Colonic mucosa (tissue), 4 donors: ENCODE results near the gene ZNF836. TPM values are rescaled to one million over a fixed set of nuclear protein-coding genes. Genes with fewer than 3 reads are reported as not detected.

ENCODE experiments used
- DNase-seq: peaks from one replicate; pipeline ENCODE4 v3.0.0-alpha.2; 2020
- H3K27ac ChIP-seq: fragments of 200-600 bp; one replicate; pipeline ENCODE4 v1.8.0; 2021
- H3K27me3 ChIP-seq: fragments of 200-600 bp; one replicate; pipeline ENCODE4 v1.8.0; 2021
- H3K36me3 ChIP-seq: fragments of 200-600 bp; one replicate; pipeline ENCODE4 v1.8.0; 2021
- H3K4me1 ChIP-seq: fragments of 200-600 bp; one replicate; pipeline ENCODE4 v1.8.0; 2021; ENCODE audit warnings: mild to moderate bottlenecking
- H3K4me3 ChIP-seq: fragments of 200-600 bp; one replicate; pipeline ENCODE4 v1.8.0; 2021
- H3K9ac ChIP-seq, 2 donors: one replicate each; pipeline ENCODE4 v1.7.0; 2013; ENCODE audit warnings: control low read depth in 2 of 2, low read depth in 2 of 2, low read length in 2 of 2
- H3K9me3 ChIP-seq: fragments of 200-600 bp; one replicate; pipeline ENCODE4 v1.8.0; 2021
- CTCF ChIP-seq: fragments of 200-600 bp; IDR thresholded peaks from one replicate; pipeline ENCODE4 v1.8.0; 2022; ENCODE audit warnings: antibody characterized with exemption, mild to moderate bottlenecking
- intact Hi-C: fragments of 100-400 bp; cut with DNase I; formaldehyde crosslinking; loops from one replicate; pipeline ENCODE4 v1.14.1; 2022
- total RNA-seq, 2 donors: library from RNA; stranded (reverse); fragmentation: NEBNext Ultra II Directional in 1 of 2; extraction: Animal tissue kit (Norgen Biotek cat#: 25700) in 1 of 2; gene quantifications; one replicate each; pipeline ENCODE4 v1.2.1, GENCODE V29; 2021
- donor health status: healthy.
- donor health status: DM: no; HTN: no; CAD: no.
- donor health status: DM: no; HTN: no; CAD: no.

ZNF836 gene
- 10 to 100 TPM; 10.2 to 10.6 TPM for total RNA-seq

DNA sequence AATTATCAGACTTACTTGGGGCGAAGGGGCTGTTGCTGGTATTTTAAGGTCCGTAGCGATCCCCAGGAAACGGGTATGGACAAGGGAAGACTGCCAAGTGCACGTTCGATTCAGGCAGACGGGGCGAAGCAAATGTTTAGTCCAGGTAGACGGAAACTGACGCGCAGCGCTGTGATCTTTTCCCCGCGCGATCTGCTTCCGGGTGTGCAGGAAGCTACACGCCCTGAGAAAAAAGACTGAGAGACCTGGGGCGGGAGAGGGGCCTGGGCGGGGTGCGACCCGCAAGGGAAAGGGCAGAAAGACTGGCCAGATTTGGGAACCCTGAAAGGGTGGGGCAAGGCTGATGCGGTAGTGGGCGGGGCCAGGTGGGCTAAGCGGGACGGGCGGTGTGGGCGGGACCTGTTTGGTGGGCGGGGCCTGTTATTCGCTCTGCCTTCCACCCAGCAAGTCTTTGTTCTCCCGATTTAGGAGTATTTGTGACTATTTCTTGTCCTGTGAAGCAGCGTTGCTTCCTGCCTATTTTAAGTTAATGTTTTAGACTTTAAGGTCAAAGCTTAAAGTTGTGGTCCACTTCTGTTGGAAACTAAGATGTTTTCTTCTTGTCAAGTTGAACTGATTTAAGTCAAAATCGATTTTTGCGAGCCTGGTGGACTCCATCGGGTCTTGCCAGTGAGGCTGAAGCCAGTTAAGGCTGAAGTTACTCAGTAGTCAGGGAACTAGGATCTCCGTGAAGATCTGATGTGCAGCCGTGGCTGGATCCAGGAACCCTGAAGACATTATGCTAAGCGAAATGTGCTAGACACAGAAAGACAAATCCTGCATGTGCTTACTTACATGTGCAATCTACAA lies at the start of gene ZNF836:
Gene ZNF836 (minus strand): TSS at position 301 of the 849 bp plus-strand sequence. CDS start 3,549 bp downstream, outside the sequence.
- peak; percentile 96 for DNase-seq
- no peaks in the 10 kb centered on the region for H3K4me1 ChIP-seq
- H3K36me3 ChIP-seq, result no peaks in the 10 kb centered on the region
- no peaks in the 10 kb centered on the region for H3K9me3 ChIP-seq
- H3K27me3 ChIP-seq, result no peaks in the 10 kb centered on the region
- intact Hi-C loops, result no loop called here
- H3K27ac ChIP-seq, result peak within 1 kb of the TSS; percentile 32
- peak within 1 kb of the TSS; percentile 75 for H3K4me3 ChIP-seq
- no peak for TF ChIP-seq CTCF
- peak within 1 kb of the TSS; percentile 95 to 98 for H3K9ac ChIP-seq

DNA sequence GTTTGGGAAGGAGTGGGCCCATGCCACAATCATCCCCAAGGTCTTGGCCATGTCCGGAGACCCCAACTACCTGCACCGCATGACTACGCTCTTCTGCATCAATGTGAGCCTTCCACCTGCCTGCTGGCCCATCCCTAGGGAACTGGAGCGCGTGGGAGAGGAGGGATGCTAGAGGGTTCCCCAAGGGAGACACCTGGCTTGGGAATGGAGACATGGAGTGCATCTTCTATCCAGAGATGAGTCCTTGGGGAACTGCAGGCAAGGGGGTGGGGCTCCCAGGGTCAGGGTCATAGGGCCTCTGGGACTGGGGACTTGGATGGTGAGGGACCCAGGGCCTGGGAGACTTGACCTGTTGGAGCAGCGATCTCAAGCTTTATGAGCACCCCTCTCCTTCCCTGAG lies 49.6 kb upstream of the ZNF836 start:
- no peak overlapping the region for H3K4me3 ChIP-seq
- intact Hi-C loops, result no loop called here
- H3K9me3 ChIP-seq, result no peaks in the 10 kb centered on the region
- no peaks in the 10 kb centered on the region for H3K27me3 ChIP-seq
- peaks cover 48% of the 10 kb centered on the region for H3K36me3 ChIP-seq
- no peak for TF ChIP-seq CTCF
- H3K27ac ChIP-seq, result no peak overlapping the region
- DNase-seq, result no peak
- H3K9ac ChIP-seq, result no peak overlapping the region
- H3K4me1 ChIP-seq, result no peaks in the 10 kb centered on the region

GRCh38 chr19:52219611-52220010 lies 48.2 kb upstream of the ZNF836 start:
- intact Hi-C loops, result no loop called here
- H3K27me3 ChIP-seq, result no peaks in the 10 kb centered on the region
- no peaks in the 10 kb centered on the region for H3K9me3 ChIP-seq
- H3K27ac ChIP-seq, result no peak overlapping the region
- TF ChIP-seq CTCF, result no peak
- H3K4me1 ChIP-seq, result no peaks in the 10 kb centered on the region
- no peak overlapping the region for H3K9ac ChIP-seq
- no peak overlapping the region for H3K4me3 ChIP-seq
- peaks cover 36% of the 10 kb centered on the region for H3K36me3 ChIP-seq
- DNase-seq, result no peak

GRCh38 chr19:52217576-52217975 lies 46.2 kb upstream of the ZNF836 start:
- TF ChIP-seq CTCF, result no peak
- H3K36me3 ChIP-seq, result peaks cover 53% of the 10 kb centered on the region

DNA sequence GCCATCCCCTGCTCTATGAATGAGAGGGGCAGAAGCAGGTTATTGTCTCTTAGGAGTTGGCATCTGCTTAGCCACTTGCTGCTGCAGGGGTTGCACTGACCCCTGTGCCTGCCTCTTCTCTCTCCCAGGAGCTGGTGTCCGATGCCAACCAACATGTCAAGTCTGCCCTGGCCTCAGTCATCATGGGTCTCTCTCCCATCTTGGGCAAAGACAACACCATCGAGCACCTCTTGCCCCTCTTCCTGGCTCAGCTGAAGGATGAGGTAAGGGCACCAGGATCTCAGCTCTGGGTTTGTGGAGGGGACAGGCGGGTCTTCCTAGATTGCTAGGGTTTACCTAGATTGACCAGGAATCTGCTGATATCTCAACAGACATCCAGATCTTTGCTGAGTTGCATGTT lies 45.0 kb upstream of the ZNF836 start:
- H3K27me3 ChIP-seq, result no peaks in the 10 kb centered on the region
- H3K4me3 ChIP-seq, result no peak overlapping the region
- H3K9me3 ChIP-seq, result no peaks in the 10 kb centered on the region
- no peak for TF ChIP-seq CTCF
- no peak for DNase-seq
- intact Hi-C loops, result no loop called here
- no peak overlapping the region for H3K27ac ChIP-seq
- H3K36me3 ChIP-seq, result peaks cover 65% of the 10 kb centered on the region
- no peaks in the 10 kb centered on the region for H3K4me1 ChIP-seq
- H3K9ac ChIP-seq, result no peak overlapping the region

More at GRCh38 chr19:52217576-52217975, 46.2 kb upstream of the ZNF836 start:
- H3K9me3 ChIP-seq, result no peaks in the 10 kb centered on the region
- no peak overlapping the region for H3K4me3 ChIP-seq
- intact Hi-C loops, result no loop called here
- no peak overlapping the region for H3K27ac ChIP-seq
- H3K9ac ChIP-seq, result no peak overlapping the region
- H3K4me1 ChIP-seq, result no peaks in the 10 kb centered on the region
- no peak for DNase-seq
- no peaks in the 10 kb centered on the region for H3K27me3 ChIP-seq
